ENCODE results near the gene ANGPTL7.

ANGPTL7 gene

GRCh38 chr1:11184973-11185372 is 4.2 kb upstream of the ANGPTL7 start:
- no peak for TF ChIP-seq CTCF (IDR thresholded peaks at IDR 0.05; ENCODE audit: extremely low read depth, insufficient read depth, missing control alignments)
- in situ Hi-C loops (cut with MboI; ENCODE audit: low pct_unique_long_range_greater_than_20kb, low sequenced_read_pairs, unreplicated experiment): no loop called here
- no peak for DNase-seq (ENCODE audit: low spot score)

- no peak for TF ChIP-seq CTCF (IDR thresholded peaks at IDR 0.05; ENCODE audit: extremely low read depth, insufficient read depth, missing control alignments)
- in situ Hi-C loops (cut with MboI; ENCODE audit: low pct_unique_long_range_greater_than_20kb, low sequenced_read_pairs, unreplicated experiment): no loop called here
- DNase-seq (ENCODE audit: low spot score): no peak
Measured at GRCh38 chr1:11187000-11187399, 2.2 kb upstream of the ANGPTL7 start.

GRCh38 chr1:11187494-11187893 is 1.7 kb upstream of the ANGPTL7 start:
- in situ Hi-C loops (cut with MboI; ENCODE audit: low pct_unique_long_range_greater_than_20kb, low sequenced_read_pairs, unreplicated experiment): no loop called here
- TF ChIP-seq CTCF (IDR thresholded peaks at IDR 0.05; ENCODE audit: extremely low read depth, insufficient read depth, missing control alignments): no peak
- DNase-seq (ENCODE audit: low spot score): no peak

- DNase-seq (ENCODE audit: low spot score): no peak
- in situ Hi-C loops (cut with MboI; ENCODE audit: low pct_unique_long_range_greater_than_20kb, low sequenced_read_pairs, unreplicated experiment): no loop called here
- no peak for TF ChIP-seq CTCF (IDR thresholded peaks at IDR 0.05; ENCODE audit: extremely low read depth, insufficient read depth, missing control alignments)
Measured at GRCh38 chr1:11187931-11188330, 1.2 kb upstream of the ANGPTL7 start.

- DNase-seq (ENCODE audit: low spot score): no peak
- TF ChIP-seq CTCF (IDR thresholded peaks at IDR 0.05; ENCODE audit: extremely low read depth, insufficient read depth, missing control alignments): no peak
- in situ Hi-C loops (cut with MboI; ENCODE audit: low pct_unique_long_range_greater_than_20kb, low sequenced_read_pairs, unreplicated experiment): no loop called here
Measured at GRCh38 chr1:11188381-11188780, 774 bp upstream of the ANGPTL7 start.

- in situ Hi-C loops (cut with MboI; ENCODE audit: low pct_unique_long_range_greater_than_20kb, low sequenced_read_pairs, unreplicated experiment): no loop called here
- TF ChIP-seq CTCF (IDR thresholded peaks at IDR 0.05; ENCODE audit: extremely low read depth, insufficient read depth, missing control alignments): no peak
- DNase-seq (ENCODE audit: low spot score): no peak
Measured at GRCh38 chr1:11193376-11193775, 4.2 kb downstream of the ANGPTL7 start.
